ENCODE data around the gene SHISA4.

SHISA4 gene

GRCh38 chr1:201881617-201882016 lies 7.1 kb upstream of the SHISA4 start:
- Histone ChIP-seq H3K9me3 (ENCODE audit: insufficient read depth, low read length, severe bottlenecking) (no peaks in the 10 kb centered on the region), H3K36me3 (ENCODE audit: insufficient read depth, low read length) (peaks cover 7% of the 10 kb centered on the region; the same call in 1 of the 2 replicates), H3K9ac (ENCODE audit: low read depth, low read length) (no peak overlapping the region), H2AFZ (ENCODE audit: low read depth, low read length) (no peak overlapping the region), H3K4me1 (ENCODE audit: insufficient read depth, low read length) (no peaks in the 10 kb centered on the region), H3K27ac (ENCODE audit: low read length) (no peak overlapping the region), H3K4me3 (ENCODE audit: low read depth in 1 of 2, low read length in 2 of 2) (no peak overlapping the region), H4K20me1 (ENCODE audit: insufficient read depth, low read length) (no peaks in the 10 kb centered on the region), H3K27me3 (ENCODE audit: insufficient read depth, low read length, poor library complexity) (peaks cover 19% of the 10 kb centered on the region), H3K4me2 (ENCODE audit: insufficient read depth, low read length) (no peak overlapping the region), H3K79me2 (ENCODE audit: insufficient read depth, low read length) (no peaks in the 10 kb centered on the region)
- no peak for DNase-seq
- no peak for ATAC-seq (ENCODE audit: insufficient read depth, low read depth)
- TF ChIP-seq EZH2 (IDR thresholded peaks at IDR 0.05; ENCODE audit: borderline replicate concordance, low read depth, low read length, severe bottlenecking), result no peak
- TF ChIP-seq, protein P1, sequence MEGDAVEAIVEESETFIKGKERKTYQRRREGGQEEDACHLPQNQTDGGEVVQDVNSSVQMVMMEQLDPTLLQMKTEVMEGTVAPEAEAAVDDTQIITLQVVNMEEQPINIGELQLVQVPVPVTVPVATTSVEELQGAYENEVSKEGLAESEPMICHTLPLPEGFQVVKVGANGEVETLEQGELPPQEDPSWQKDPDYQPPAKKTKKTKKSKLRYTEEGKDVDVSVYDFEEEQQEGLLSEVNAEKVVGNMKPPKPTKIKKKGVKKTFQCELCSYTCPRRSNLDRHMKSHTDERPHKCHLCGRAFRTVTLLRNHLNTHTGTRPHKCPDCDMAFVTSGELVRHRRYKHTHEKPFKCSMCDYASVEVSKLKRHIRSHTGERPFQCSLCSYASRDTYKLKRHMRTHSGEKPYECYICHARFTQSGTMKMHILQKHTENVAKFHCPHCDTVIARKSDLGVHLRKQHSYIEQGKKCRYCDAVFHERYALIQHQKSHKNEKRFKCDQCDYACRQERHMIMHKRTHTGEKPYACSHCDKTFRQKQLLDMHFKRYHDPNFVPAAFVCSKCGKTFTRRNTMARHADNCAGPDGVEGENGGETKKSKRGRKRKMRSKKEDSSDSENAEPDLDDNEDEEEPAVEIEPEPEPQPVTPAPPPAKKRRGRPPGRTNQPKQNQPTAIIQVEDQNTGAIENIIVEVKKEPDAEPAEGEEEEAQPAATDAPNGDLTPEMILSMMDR (IDR thresholded peaks at IDR 0.05; ENCODE audit: borderline replicate concordance, extremely low read depth, low read length, poor library complexity, severe bottlenecking), result no peak

DNA sequence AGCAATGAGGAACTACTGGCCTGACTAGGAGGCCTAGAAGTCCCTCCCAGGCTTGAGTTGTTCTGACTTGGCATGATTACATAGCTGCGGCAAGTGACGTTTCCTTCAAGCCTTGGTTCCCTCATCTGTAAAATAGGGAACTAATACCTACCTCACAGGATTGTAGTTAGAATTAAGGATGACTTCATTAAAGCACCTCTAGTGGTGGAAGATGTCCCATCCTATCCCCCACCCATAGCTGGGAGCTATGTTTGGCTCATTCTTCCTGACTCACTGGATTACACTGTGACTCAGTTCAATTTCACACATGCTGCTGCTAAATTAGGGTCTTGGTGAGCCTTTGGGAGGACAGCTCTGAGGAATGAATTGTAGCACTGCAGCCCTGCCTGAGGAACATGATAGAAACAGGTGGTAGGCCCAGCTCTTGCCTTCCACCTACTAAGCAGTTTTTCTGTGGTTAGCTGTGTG lies 6.0 kb upstream of the SHISA4 start:
- H3K27ac ChIP-seq (ENCODE audit: low read length), result no peak overlapping the region
- peak; percentile 32; the same call in 2 of the 3 replicates for ATAC-seq (ENCODE audit: insufficient read depth, low read depth)
- no peaks in the 10 kb centered on the region for H3K36me3 ChIP-seq (ENCODE audit: insufficient read depth, low read length)
- no peaks in the 10 kb centered on the region for H3K9me3 ChIP-seq (ENCODE audit: insufficient read depth, low read length, severe bottlenecking)
- no peak overlapping the region for H3K4me2 ChIP-seq (ENCODE audit: insufficient read depth, low read length)
- no peak for TF ChIP-seq EZH2 (IDR thresholded peaks at IDR 0.05; ENCODE audit: borderline replicate concordance, low read depth, low read length, severe bottlenecking)
- TF ChIP-seq, protein P1 (IDR thresholded peaks at IDR 0.05; ENCODE audit: borderline replicate concordance, extremely low read depth, low read length, poor library complexity, severe bottlenecking), result no peak
- H3K27me3 ChIP-seq (ENCODE audit: insufficient read depth, low read length, poor library complexity), result peaks cover 26% of the 10 kb centered on the region
- DNase-seq, result no peak
- H3K79me2 ChIP-seq (ENCODE audit: insufficient read depth, low read length), result no peaks in the 10 kb centered on the region
- no peaks in the 10 kb centered on the region for H3K4me1 ChIP-seq (ENCODE audit: insufficient read depth, low read length)
- H3K4me3 ChIP-seq (ENCODE audit: low read depth in 1 of 2, low read length in 2 of 2), result no peak overlapping the region
- no peak overlapping the region for H2AFZ ChIP-seq (ENCODE audit: low read depth, low read length)
- no peak overlapping the region for H3K9ac ChIP-seq (ENCODE audit: low read depth, low read length)
- H4K20me1 ChIP-seq (ENCODE audit: insufficient read depth, low read length), result no peaks in the 10 kb centered on the region

DNA sequence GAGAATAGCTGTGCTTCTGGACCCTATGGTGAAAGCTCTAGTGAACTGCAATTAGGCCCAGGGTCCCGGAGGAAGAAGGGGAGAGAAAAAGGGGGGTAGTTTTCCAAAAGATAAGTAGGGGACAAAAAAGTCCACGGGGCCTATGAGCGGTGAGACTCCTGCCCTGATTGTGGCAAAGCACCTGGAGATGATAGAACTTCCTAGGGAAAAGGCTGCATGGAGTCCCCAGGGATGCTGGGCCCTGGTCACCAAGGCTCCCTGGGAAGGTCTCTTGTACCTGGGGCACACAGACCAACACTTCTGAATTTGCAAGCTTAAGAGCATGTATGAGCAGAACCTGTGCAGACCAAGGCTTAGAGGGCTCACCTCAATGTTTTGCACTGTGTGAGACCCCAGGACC lies 5.4 kb upstream of the SHISA4 start:
- peaks cover 26% of the 10 kb centered on the region for H3K27me3 ChIP-seq (ENCODE audit: insufficient read depth, low read length, poor library complexity)
- no peaks in the 10 kb centered on the region for H3K4me1 ChIP-seq (ENCODE audit: insufficient read depth, low read length)
- H3K9me3 ChIP-seq (ENCODE audit: insufficient read depth, low read length, severe bottlenecking), result no peaks in the 10 kb centered on the region
- DNase-seq (no peak), ATAC-seq (ENCODE audit: insufficient read depth, low read depth) (no peak)
- no peaks in the 10 kb centered on the region for H3K36me3 ChIP-seq (ENCODE audit: insufficient read depth, low read length)
- no peaks in the 10 kb centered on the region for H3K79me2 ChIP-seq (ENCODE audit: insufficient read depth, low read length)
- TF ChIP-seq, protein P1 (IDR thresholded peaks at IDR 0.05; ENCODE audit: borderline replicate concordance, extremely low read depth, low read length, poor library complexity, severe bottlenecking), result no peak
- no peak for TF ChIP-seq EZH2 (IDR thresholded peaks at IDR 0.05; ENCODE audit: borderline replicate concordance, low read depth, low read length, severe bottlenecking)
- no peak overlapping the region for H3K27ac ChIP-seq (ENCODE audit: low read length)
- no peaks in the 10 kb centered on the region; the same call in 1 of the 2 replicates for H4K20me1 ChIP-seq (ENCODE audit: insufficient read depth, low read length)
- no peak overlapping the region for H3K9ac ChIP-seq (ENCODE audit: low read depth, low read length)
- H3K4me3 ChIP-seq (ENCODE audit: low read depth in 1 of 2, low read length in 2 of 2), result no peak overlapping the region
- no peak overlapping the region for H3K4me2 ChIP-seq (ENCODE audit: insufficient read depth, low read length)
- no peak overlapping the region for H2AFZ ChIP-seq (ENCODE audit: low read depth, low read length)

GRCh38 chr1:201883786-201884185 lies 4.9 kb upstream of the SHISA4 start:
- H3K27ac ChIP-seq (ENCODE audit: low read length), result no peak overlapping the region
- DNase-seq, result no peak
- no peak overlapping the region for H3K4me3 ChIP-seq (ENCODE audit: low read depth in 1 of 2, low read length in 2 of 2)
- H3K36me3 ChIP-seq (ENCODE audit: insufficient read depth, low read length), result no peaks in the 10 kb centered on the region
- no peak overlapping the region for H3K9ac ChIP-seq (ENCODE audit: low read depth, low read length)
- no peak for ATAC-seq (ENCODE audit: insufficient read depth, low read depth)
- H3K27me3 ChIP-seq (ENCODE audit: insufficient read depth, low read length, poor library complexity), result peaks cover 26% of the 10 kb centered on the region
- H3K9me3 ChIP-seq (ENCODE audit: insufficient read depth, low read length, severe bottlenecking), result no peaks in the 10 kb centered on the region
- H2AFZ ChIP-seq (ENCODE audit: low read depth, low read length), result no peak overlapping the region
- no peaks in the 10 kb centered on the region for H3K4me1 ChIP-seq (ENCODE audit: insufficient read depth, low read length)
- no peak overlapping the region for H3K4me2 ChIP-seq (ENCODE audit: insufficient read depth, low read length)
- TF ChIP-seq EZH2 (IDR thresholded peaks at IDR 0.05; ENCODE audit: borderline replicate concordance, low read depth, low read length, severe bottlenecking), result no peak
- TF ChIP-seq, protein P1 (IDR thresholded peaks at IDR 0.05; ENCODE audit: borderline replicate concordance, extremely low read depth, low read length, poor library complexity, severe bottlenecking), result no peak
- no peaks in the 10 kb centered on the region; the same call in 1 of the 2 replicates for H4K20me1 ChIP-seq (ENCODE audit: insufficient read depth, low read length)
- no peaks in the 10 kb centered on the region for H3K79me2 ChIP-seq (ENCODE audit: insufficient read depth, low read length)

All from DND-41 (cell line).